ENCODE results near the gene PLPP4. TPM values are rescaled to one million over a fixed set of nuclear protein-coding genes. Genes with fewer than 3 reads are reported as not detected.

Gene PLPP4
- total and polyA plus RNA-seq, 2 donors: 0.14 to 0.27 TPM

GRCh38 chr10:120634659-120635058, 177.6 kb downstream of the PLPP4 start:
- Histone ChIP-seq H3K36me3 (ENCODE audit: control insufficient read depth in 2 of 2, insufficient read depth in 2 of 2, low read length in 1 of 2) (no peaks in the 10 kb centered on the region), H3K27ac (ENCODE audit: low read depth in 1 of 2, low read length in 1 of 2) (no peak overlapping the region), H3K27me3 (ENCODE audit: control insufficient read depth in 2 of 2, insufficient read depth in 1 of 2, low read length in 1 of 2) (no peaks in the 10 kb centered on the region), H3K4me3 (ENCODE audit: low read length in 2 of 2) (no peak overlapping the region), H3K4me1 (ENCODE audit: control insufficient read depth in 2 of 2, insufficient read depth in 2 of 2, low read length in 2 of 2) (no peaks in the 10 kb centered on the region), H3K9me3 (ENCODE audit: control insufficient read depth in 2 of 2, insufficient read depth in 1 of 2, low read length in 1 of 2) (no peaks in the 10 kb centered on the region)
- WGBS: 97% methylated on average over 12 of the region's 12 CpGs
- no peak for DNase-seq (ENCODE audit: low read depth in 6 of 9, low spot score in 9 of 9)
